ENCODE data around the gene UNC13B.
"Not testable (repeated sequence)": the region's sequence is repeated elsewhere in the genome, so short reads cannot be mapped to it uniquely, and the experiment has no call there.

The UNC13B gene

GRCh38 chr9:35163413-35163812 is 1.6 kb downstream of the UNC13B start:
- DNase-seq (ENCODE audit: low spot score) = no peak

DNA sequence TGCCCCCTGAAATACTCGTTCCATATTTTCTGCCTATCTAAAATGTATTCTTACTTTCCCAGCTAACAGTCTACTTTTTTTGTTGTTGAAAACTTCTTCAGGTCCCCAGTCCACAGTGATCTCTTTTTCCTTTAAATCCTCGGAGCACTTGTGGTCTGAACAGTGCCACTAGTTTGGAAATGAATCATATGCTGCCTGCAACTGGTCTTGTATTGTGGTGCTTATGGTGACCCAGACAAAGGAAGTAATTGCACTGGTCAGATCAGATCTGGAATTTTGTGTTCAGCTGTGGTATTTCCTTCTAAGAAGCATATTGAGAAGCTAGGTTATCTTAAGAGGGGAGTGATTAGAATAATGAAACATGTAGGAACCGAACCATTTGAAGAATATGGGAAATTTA is 2.9 kb downstream of the UNC13B start:
- no peak for DNase-seq (ENCODE audit: low spot score)

DNA sequence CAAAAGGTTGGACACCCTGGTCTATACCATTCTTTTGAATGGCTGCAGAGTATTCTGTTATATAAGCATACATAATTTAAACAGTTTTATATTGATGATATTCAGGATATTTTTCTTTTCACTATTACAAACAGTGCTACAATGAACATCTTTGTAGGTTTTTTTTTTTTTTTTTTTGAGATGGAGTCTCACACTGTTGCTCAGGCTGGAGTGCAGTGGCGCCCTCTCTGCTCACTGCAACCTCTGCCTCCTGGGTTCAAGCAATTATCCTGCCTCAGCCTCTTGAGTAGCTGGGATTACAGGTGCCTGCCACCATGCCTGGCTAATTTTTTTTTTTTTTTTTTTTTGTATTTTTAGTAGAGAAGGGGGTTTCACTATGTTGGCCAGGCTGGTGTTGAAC is 5.6 kb downstream of the UNC13B start:
- not testable (repeated sequence) for DNase-seq (ENCODE audit: low spot score)

- DNase-seq (ENCODE audit: low spot score) = no peak
Observed at GRCh38 chr9:35168963-35169362, 7.2 kb downstream of the UNC13B start.

DNA sequence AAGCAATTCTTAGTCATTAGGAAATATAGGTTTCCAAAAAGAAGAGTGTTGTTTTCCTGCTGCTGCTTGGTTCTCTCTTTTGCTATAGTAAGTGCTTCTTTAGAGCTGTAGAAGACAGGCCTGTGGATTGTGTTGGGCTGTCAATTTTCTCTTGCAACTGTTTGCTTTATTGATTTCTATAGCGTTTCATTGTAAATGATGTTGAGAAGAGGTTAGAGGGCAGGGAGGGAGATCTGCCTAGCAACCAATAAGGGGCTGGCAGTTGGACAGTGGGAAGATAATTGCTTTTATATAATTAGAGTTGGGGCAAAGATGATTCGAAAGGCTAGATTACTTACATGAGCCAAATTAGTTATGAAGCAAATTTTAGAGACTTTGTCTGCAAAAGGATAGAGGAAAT is 11.1 kb downstream of the UNC13B start:
- no peak for DNase-seq (ENCODE audit: low spot score)

DNA sequence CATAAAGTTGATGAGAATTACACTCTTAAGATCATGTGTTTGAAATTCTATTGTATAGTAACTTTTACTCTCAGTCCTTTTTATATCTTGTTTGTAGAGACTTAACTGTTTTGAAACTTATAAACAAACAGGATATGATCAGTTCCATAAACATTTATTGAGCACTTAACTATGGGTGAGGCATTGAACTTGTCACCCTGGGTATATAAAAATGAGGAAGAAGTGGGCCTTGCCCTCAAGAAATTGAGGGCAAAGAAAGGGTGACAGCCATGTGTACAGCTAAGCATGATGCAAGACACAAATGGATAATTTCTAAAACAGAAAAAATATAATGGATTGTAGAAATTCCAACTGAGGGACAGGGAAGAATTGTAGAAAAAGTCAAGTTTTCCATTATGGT is 15.7 kb downstream of the UNC13B start:
- no peak for DNase-seq (ENCODE audit: low spot score)

DNA sequence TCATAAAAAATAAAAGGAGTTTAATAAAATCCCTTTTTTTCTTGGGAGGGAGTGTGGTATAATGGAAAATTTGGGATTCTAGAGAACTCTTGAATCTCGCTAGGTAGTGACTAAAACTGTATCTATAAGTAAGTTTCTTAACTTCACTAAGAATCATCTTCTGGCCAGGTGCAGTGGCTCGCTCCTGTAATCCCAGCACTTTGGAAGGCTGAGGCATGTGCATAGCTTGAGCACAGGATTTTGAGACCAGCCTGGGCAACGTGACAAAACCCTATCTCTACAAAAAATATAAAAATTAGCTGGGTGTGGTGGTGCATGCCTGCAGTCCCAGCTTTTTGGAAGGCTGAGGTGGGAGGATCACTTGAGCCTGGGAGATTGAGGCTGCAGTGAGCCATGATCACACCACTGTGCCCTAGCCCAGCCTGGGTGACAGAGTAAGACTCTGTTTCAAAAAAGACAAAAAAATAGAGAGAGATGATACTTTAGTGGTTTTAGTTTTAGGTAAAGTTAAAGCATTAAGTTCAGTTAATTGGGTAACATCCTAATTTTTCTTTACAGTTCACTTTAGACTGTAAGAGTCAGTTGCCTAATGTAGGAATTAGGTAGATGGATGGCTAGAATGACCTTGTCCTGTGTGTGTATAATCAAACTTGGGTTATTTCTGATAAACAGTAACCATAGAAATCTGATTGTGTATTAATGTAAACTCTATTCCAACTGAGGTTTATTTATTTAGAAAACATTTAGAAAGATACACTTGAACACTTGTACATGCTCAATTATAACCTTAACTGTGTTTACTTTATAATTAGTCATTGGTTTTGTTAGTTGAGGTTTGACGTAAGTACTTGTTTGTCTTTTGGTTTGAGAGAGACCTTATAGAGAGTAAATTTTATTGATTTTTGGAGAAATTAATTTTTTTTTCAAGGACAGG is 17.8 kb downstream of the UNC13B start:
- DNase-seq (ENCODE audit: low spot score) = no peak

GRCh38 chr9:35180801-35181200 is 19.0 kb downstream of the UNC13B start:
- DNase-seq (ENCODE audit: low spot score) = no peak

DNA sequence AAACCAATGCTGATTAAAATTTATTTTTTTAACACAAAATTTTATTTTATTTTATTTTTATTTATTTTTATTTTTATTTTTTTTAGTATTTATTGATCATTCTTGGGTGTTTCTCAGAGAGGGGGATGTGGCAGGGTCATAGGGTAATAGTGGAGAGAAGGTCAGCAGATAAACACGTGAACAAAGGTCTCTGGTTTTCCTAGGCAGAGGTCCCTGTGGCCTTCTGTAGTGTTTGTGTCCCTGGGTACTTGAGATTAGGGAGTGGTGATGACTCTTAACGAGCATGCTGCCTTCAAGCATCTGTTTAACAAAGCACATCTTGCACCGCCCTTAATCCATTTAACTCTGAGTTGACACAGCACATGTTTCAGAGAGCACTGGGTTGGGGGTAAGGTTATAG is 20.6 kb downstream of the UNC13B start:
- not testable (repeated sequence) for DNase-seq (ENCODE audit: low spot score)

- not testable (repeated sequence) for DNase-seq (ENCODE audit: low spot score)
Observed at GRCh38 chr9:35182996-35183754, 21.4 kb downstream of the UNC13B start.

DNA sequence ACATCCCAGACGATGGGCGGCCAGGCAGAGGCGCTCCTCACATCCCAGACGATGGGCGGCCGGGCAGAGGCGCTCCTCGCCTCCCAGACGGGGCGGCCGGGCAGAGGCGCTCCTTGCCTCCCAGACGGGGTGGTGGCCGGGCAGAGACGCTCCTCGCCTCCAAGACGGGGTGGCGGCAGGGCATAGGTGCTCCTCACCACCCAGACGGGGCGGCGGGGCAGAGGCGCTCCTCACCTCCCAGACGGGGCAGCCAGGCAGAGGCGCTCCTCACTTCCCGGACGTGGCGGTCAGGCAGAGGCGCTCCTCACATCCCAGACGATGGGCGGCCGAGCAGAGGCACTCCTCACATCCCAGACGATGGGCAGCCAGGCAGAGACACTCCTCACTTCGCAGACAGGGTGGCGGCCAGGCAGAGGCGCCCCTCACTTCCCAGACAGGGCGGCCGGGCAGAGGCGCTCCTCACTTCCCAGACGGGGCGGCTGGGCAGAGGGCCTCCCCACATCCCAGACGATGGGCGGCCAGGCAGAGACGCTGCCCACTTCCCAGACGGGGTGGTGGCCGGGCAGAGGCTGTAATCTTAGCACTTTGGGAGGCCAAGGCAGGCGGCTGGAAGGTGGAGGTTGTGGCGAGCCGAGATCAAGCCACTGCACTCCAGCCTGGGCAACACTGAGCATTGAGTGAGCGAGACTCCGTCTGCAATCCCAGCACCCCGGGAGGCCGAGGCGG is 22.1 kb downstream of the UNC13B start:
- DNase-seq (ENCODE audit: low spot score) = not testable (repeated sequence)

- DNase-seq (ENCODE audit: low spot score) = no peak
Observed at GRCh38 chr9:35186524-35186923, 24.7 kb downstream of the UNC13B start.

DNA sequence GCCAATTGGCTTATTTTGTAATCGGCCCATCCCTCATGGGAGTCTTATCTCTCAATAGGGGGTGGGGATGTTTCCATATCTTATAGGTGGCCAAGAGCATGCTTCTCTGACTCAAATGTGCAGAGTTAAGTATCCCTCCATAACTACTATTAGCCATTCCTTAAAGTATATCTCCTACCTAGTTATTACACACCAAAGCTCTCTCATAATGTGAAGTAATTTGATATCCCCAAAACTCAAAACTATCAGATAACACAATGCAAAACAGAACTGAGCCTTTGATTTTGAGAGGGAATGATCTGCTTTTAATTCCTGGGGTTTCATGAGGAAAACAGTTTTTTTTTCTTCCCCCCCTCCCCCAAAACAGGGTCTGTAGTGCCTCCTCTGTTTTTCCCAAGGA is 28.4 kb downstream of the UNC13B start:
- DNase-seq (ENCODE audit: low spot score) = no peak

- no peak for DNase-seq (ENCODE audit: low spot score)
Observed at GRCh38 chr9:35191105-35191504, 29.3 kb downstream of the UNC13B start.

GRCh38 chr9:35193762-35194161 is 32.0 kb downstream of the UNC13B start:
- DNase-seq (ENCODE audit: low spot score) = no peak

GRCh38 chr9:35195683-35196082 is 33.9 kb downstream of the UNC13B start:
- no peak for DNase-seq (ENCODE audit: low spot score)

- DNase-seq (ENCODE audit: low spot score) = no peak
Observed at GRCh38 chr9:35198191-35198590, 36.4 kb downstream of the UNC13B start.

GRCh38 chr9:35203528-35203927 is 41.7 kb downstream of the UNC13B start:
- DNase-seq (ENCODE audit: low spot score) = no peak

DNA sequence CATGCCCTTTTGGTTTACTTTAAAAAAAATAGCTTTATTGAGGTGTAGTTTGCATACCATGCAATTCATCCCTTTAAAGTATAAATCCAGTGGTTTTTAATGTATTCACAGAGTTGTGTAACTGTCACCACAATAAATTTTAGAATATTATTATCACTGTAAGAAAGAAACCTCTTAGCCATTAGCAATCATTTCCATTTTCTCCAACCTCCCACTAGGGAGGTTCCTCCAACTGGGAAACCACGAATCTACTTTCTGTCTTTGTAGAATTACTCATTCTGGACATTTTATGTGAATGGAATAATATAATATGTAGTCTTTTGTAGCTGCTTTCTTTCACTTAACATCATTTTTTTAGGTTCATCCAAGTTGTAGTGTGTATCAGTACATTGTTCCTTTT is 43.5 kb downstream of the UNC13B start:
- no peak for DNase-seq (ENCODE audit: low spot score)

- no peak for DNase-seq (ENCODE audit: low spot score)
Observed at GRCh38 chr9:35211854-35212253, 50.0 kb downstream of the UNC13B start.

DNA sequence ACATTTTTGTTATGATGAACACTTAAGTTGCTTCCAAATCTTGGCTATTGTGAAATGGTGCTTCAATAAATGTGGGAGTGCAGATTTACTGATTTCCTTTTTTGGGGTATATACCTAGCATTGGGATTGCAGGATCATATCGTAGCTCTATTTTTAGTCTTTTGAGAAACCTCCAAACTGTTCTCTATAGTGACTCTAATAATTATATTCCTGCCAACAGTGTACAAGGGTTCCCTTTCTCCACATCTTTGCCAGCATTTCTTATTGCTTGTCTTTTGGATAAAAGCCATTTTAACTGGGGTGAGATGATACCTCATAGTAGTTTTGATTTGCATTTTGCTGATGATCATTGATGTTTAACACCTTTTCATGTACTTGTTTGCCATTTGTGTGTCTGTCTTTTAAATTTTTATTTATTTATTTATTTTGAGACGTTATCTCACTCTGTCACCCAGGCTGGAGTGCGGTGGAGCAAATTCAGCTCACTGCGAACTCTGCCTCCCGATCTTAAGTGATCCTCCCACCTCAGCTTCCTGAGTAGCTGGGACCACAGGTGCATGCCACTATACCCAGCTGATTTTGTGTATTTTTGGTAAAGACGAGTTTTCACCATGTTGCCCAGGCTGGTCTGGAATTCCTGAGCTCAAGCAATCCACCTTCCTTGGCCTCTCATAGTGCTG is 59.0 kb downstream of the UNC13B start:
- DNase-seq (ENCODE audit: low spot score) = no peak

DNA sequence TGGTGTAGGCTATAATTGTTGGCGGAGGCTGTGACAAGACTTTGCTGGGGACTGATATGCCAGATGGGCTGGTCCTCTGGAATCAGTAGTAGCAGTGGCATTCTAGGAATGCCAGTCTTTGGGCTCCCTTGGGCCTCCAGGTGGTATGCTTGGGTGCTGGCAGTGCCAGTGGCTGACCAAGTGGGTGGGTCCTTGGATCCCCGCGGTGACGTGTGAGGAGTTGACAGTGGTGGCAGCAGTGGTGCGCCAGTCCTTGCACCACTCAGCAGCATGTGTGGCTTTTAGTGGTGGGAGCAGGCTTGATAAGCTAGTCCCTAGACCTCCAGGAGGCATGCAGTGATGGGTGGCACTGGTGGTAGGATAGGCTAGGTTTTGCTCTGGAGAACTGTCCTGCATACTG is 63.9 kb downstream of the UNC13B start:
- DNase-seq (ENCODE audit: low spot score) = no peak
